HG03066 (cell line): ENCODE data around the gene ZNF524.
"Not testable (repeated sequence)": the region's sequence is repeated elsewhere in the genome, so short reads cannot be mapped to it uniquely, and the experiment has no call there.

ENCODE experiments used
- ATAC-seq: cut with Tn5 transposase; IDR thresholded peaks from one replicate; pipeline ENCODE4 v1.9.1; 2021; ENCODE audit warnings: low read depth; ENCODE audit not compliant: unreplicated experiment

Gene ZNF524, protein sequence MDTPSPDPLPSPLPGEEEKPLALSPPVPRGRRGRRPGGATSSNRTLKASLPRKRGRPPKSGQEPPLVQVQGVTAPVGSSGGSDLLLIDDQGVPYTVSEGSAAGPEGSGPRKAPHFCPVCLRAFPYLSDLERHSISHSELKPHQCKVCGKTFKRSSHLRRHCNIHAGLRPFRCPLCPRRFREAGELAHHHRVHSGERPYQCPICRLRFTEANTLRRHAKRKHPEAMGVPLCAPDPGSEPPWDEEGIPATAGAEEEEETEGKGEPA

DNA sequence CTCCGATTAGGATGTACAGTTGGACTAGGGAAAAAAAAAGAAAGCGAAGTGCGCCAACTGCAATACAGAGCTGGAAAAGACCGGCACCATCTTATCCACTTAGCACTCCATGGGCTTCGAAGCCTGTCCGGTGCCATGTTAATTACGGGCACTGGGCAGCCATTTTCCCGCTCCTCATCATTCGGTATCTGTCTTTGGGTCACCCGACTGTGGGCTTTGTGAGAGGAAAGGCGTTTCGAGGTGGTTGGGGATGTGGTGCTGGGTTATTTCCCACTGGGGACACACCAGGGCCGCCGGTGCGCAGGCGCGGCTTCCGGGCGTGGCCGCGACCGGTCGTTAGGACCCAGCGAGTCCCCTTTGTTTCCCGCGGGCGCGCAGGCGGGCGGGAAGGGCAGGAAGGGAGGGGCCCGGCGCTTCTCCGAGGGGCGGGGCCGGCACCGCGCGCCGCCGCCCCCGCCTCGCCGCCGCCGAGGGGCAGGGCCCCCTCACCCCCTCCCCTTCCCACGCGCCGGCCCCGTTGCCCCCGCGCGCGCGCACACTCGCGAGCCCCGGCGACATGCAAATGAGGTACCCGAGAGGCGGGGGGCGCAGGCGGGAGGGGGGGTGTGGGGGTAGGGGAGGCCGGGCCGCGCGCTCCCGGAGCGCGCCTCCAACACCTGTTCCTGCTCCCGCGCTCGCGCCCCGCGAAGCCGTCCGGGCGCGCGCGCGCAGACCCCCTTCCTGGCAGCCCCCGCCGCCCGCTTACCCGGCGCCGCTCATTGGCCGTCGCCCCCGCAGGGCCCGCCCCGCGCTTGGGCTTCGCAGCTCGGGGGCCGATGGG, at the start of gene ZNF524:
ZNF524 (plus strand) TSS at position 447 of the 820 bp plus-strand sequence. CDS start 1,825 bp downstream, outside the sequence.
- peak; percentile 37 for ATAC-seq

DNA sequence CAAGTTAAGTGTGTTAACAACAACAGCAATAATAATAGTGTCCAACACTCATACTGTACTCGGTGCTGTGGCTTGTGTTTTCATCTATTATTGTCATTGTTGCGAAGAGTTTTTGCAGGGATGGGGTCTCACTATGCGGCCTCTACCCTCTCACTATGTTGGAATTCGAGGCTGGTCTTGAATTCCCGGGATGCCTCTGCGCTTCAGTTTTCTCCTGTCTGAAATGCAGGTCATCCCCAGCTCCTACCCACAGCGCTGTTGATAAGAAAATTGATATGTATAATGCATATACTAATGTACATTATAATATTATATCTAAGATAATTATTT, 49.8 kb upstream of the ZNF524 start:
- ATAC-seq, result no peak

DNA sequence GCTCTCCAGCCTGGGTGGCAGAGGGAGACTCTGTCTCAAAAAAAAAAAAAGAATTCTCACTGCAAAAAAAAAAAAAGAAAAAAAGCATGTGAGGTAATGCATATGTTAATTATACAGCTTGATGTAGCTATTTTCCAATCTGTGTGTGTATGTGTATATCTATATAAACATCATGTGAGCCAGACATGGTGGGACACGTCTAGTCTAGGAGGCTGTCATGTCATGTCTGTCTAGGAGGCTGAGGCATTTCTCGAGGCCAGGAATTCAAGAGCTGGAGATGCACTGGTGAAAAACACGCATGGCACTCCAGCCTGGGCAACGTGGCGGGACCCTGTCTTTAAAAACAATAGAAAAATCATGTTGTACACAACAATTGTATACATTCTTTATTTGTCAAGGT, 47.9 kb upstream of the ZNF524 start:
- no peak for ATAC-seq

DNA sequence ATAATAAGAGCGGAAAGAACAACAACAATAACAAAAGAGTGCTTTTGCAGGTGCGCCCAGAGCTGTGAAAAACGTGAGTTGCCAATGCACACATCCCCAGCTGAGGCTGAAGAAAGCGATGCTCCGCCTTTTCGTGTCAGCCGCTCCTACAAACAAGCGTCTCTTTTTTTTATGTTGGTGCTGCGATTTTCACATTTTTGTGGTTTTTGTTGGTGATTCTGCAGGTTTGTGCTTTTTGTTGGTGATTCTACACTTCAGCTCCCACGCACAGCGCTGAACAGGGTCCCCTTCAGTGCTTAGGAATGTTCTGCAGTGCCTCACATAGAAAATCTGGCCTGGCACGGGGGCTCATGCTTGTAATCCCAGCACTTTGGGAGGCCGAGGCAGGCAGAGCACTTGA, 47.5 kb upstream of the ZNF524 start:
- no peak for ATAC-seq

DNA sequence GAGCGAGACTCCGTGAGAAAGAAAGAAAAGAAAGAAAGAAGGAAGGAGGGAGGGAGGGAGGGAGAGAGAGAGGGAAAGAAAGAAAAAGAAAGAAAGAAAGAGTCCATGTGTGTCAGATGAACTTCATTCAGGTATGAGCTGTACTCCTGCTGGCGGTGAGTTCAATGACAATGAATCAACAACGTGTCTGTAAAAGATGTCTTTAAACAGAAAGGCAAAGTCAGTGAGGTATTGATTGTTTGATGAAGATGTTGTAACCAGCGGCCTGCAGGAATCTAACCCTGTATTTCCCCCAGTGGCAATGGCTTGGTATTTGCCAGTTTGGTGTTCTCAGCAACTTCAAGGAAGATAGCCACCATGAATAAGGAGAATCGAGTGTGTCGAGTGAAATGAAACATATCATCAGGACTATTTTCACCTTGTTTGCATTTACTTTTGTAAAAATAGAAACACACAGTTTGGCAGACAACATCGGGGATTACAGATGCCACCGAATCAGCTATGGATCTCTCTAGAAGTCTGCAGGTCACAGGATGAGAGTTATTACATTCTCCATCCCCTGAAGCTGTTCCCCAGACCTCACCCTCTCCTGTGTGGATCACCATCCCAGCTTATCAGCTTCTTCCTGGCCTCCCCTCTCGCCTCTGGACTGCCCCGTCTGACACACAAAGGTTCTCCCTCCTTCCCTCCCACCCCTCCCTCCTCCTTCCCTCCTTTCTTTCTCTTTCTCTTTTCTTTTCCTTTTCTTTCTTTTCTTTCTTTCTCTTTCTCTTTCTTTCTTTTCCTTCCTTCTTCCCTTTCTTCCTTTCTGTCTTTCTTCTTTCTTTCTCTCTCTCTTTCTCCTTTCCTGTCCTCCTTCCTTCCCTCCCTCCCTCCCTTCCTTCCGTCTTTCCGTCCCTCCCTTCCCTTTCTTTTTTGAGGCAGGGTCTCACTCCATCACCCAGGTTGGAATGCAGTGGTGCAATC, 46.6 kb upstream of the ZNF524 start:
- ATAC-seq, result no peak

DNA sequence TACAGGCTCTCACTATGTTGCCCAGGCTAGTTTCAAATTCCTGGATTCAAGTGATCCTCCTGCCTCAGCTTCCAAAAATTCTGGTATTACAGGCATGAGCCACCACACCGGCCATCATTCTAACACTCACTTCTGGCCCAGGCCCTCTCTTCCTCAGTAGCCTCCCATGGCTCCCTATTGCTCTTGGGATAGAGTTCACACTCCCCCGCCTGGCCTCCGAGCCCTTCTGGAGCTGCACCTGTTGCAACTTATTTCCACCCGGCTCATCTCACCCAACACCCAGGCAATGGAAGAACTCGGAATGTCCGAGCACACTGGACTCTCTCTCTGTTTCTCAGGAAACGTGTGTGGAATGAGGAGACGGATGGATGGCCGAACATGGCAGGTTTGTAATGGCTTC, 45.8 kb upstream of the ZNF524 start:
- no peak for ATAC-seq

DNA sequence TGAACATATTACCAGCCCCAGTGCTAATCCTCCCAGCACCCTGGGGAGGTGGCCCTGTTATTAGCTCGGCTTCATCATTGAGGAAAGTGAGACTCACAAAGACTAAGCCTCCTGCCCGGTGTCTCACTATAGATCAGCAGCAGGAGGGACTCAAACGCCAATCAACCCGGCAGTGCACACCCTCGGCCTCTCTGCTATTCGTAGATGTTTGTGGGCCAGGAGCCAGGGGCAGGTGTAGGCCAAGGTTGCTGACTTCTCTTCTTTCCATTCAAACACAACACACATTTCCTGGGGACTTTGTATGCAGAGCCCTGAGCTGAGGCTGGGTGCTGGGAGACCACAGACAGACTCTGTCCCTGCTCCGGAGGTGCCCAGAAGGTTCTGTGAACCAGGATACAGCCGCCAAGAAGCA, 45.3 kb upstream of the ZNF524 start:
- ATAC-seq, result no peak

DNA sequence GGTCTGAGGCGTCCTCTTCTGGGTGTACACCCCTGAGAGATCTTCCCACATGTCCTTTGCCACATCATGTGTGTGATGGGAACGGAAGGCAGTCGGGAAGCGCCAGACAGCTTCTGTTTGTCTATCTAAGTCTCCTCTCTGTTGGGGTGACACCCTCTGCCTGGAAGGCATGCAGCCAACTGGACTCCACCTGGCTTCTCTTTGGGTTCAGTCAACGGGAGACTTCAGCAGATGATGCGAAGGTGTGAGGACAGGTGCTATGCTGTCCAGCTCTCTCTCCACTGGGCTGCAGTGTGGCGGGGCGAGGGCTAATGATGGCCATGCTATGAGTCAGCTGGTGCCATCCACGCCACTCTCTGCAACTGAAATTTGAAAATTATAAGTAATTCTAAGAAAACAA, 40.4 kb upstream of the ZNF524 start:
- ATAC-seq, result no peak

DNA sequence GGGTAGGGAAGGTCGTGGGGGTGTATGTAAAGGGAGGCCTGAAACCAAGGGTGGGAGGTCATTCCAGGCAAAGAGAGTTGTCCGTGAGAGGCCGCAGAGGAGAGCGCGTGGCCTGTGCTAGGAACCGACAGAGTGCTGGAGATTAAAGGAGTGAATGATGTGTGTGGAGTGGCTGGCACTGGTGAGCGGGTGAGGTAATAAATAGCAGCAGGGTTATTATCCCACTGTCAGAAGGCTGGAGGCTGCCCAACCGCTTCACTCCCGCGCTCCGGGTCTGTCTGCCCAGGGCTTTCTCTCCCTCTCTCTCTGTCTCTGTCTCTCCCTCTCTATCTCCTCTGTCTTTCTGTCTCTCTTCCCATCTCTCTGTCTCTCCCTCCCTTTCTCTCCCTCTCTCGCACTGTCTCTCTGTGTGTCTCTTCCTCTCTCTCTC, 36.8 kb upstream of the ZNF524 start:
- ATAC-seq, result no peak

DNA sequence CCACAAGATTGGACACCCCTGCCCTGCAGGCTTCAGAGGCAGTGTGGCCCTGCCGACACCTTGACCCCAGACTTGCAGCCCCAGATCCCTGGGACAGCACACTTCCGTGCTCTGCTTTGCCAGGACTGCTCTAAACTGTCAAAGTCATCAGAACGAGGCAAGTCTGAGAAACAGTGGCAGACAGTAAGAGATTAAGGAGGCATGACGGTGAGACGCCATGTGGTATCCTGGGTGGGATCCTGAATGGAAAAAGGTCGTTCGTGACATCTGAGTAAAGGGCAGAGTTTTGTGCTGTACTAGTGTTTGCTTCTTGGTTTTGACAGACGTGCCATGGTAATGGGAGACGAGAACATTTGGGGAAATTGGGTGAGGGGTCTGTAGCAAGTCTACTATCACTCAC, 33.3 kb upstream of the ZNF524 start:
- no peak for ATAC-seq

DNA sequence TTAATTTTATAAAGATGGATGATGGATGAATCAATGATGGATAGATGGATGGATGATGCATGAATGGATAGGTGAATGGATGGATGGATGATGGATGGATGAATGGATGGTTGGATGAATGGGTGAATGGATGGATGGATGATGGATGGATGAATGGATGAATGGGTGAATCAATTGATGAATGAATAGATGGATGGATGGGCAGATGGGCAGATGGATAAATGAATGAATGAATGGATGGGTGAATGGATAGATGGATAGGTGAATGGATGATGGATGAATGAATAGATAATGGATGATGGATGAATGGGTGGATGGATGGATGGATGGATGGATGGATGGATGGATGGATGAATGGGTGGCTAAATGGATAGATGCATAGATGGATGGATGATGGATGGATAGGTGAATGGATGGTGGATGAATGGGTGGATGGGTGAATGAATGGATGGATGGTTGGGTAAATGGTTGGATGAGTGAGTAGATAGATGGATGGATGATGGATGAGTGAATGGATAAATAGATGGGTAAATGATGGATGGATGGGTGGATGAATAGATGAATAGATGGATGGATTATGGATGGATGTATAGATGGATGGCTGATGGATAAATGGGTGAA, 32.3 kb upstream of the ZNF524 start:
- no peak for ATAC-seq

DNA sequence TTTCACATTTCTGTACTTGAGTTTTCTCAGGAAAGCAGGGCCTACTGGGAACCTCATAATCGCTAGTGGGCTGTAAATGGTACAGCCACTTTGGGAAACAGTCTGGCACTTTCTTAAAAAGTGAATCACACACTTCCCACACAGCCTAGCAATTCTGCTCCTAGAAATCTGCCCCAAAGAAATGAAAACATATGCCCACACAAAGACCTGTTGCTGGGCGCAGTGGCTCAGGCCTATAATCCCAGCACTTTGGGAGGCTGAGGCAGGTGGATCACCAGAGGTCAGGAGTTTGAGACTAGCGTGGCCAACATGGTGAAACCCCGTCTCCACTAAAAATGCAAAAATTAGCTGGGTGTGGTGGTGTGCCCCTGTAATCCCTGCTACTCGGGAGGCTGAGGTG, 30.6 kb upstream of the ZNF524 start:
- ATAC-seq, result not testable (repeated sequence)

DNA sequence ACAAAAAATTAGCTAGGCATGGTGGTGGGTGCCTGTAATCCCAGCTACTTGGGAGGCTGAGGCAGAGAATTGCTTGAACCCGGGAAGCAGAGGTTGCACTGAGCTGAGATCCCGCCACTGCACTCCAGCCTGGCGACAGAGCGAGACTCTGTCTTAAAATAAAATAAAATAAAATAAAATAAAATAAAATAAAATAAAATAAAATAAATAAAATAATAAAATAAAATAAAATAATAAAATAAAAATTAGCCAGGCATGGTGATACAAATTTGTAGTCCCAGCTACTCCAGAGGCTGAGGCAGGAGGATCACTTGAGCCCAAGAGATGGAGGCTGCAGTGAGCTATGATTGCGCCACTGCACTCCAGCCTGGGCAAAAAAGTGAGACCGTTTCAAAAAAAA, 26.2 kb upstream of the ZNF524 start:
- not testable (repeated sequence) for ATAC-seq

DNA sequence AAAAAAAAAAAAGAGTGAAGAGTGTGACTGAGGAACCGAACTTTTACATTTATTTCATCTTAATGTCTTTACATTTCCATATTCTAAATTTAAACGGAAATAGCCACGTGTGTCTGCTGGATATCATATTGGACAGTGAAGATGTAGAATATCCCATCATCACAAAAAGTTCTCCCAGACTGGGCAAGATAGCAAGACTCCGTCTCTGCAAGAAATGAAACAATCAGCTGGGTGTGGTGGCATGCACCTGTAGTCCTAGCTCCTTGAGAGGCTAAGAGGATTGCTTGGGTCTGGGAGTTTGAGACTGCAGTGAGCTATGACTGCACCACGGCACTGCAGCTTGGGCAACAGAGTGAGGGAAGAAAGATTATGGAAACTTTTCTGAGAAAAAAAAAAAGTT, 23.3 kb upstream of the ZNF524 start:
- no peak for ATAC-seq

DNA sequence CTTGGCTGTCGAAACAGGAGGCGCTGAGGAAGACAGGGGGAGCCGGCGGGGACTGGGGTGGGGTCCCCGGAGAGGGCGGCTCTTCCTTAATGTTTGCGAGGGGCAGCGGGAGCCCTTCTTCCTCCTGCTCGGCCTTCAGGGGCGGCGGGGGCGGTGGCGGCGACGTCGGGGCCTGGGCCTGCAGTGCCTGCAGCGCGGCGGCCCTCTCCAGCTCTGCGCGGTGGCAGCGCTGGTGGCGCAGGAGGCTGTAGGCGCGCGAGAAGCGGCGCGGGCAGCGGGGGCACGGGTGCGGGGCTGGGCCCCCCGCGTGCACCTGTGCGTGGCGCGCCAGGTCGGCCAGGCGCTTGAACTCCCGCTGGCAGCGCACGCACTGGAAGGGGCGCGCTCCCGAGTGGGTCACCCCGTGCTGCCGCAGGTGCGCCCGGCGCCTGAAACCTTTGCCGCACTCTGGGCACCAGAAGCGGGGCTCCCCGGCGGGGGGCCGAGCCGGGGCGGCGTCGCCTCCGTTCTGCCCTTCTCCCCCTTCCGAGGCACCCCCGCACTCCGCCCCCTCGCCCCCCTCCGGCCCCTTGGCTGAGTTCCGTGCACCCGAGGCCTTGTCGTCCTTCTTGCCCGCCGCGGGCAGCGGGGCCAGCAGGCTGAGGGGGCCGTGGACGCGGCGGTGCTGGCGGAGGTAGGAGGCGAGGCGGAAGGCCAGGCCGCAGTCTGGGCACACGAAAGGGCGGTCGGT, 21.9 kb upstream of the ZNF524 start:
- no peak for ATAC-seq

DNA sequence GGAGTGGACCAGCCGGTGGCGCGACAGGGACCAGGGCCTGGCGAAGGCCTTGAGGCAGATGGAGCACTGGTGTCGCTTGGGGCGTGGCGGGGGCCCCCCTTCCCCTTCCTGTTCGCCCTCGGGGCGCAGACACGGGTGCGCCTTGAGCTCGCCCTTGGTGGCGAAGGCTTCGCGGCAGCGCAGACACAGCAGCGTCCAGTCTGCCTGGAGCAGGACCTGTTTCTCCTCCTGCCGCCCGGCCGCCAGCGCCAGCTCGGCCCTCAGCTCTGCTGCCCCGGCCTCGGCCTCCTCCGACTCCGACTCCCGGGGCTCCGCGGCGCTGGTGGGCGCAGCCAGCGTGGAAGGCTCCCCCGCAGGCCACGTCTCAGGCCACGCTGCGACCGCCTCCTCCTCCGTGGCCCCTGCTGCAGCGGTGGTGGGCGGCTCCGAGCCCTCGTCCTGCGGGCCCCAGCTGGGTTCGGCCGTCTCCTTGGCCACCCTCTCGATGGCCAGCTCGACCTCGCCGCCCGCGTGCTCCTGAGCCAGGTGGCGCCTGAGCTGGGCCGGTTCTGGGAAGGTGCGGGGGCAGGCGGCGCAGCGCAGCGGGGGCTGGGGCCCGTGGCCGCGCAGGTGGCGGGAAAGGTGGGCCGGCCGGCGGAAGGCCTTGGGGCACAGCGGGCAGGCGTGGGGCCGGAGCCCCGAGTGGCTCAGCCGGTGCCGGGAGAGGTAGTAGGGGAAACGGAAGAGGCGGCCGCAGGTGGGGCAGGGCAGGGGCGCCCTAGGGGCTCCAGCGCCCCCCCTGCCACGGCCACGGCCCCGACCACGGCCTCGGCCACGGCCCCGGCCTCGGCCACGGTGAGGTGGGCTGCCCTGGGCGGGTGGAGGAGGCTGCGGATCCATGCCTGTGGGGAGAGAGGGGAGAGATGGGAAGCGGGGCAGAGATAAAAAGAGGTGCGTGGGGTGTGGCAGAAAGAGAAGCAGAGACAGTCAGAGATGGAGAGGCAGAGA, 21.0 kb upstream of the ZNF524 start:
- no peak for ATAC-seq

DNA sequence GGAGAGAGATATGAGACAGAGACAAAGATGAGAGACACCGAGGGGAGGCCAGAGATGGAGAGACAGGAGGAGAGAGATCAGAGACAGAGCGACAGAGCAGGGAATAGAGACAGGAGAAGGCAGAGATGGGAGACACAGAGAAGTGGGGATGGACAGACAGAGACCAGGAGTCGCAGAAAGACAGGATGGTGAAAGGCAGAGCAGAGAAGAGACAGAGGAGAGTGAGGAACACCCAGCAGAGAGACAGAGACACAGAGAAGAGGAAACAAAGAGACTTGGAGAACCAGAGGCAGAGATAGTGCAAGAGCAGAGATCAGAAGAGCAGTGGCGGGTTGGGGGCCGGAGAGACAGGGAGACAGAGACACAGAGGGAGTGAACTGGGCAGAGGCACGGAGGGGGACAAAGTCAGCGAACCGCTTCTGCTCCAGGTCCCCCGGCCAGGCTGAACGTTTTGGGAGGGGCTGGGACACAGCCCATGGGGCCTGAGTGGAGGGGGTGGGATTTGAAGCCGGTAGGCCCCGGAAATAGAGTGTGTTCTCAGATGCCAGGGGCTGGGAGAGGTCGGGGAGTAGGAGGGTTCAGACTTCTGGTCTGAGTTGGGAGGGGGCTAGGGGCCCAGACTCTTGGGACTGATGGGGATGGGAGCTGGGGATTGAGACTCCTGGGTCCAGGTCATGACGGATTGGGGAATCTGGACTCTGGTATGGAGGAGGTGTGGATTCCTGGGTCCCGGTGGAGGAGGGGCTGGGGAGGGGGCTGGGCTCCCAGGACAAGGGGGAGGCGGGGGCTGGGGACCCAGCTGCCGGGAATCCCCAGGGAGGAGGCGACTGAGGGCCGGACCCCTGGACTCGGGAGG, 20.1 kb upstream of the ZNF524 start:
- ATAC-seq, result no peak

DNA sequence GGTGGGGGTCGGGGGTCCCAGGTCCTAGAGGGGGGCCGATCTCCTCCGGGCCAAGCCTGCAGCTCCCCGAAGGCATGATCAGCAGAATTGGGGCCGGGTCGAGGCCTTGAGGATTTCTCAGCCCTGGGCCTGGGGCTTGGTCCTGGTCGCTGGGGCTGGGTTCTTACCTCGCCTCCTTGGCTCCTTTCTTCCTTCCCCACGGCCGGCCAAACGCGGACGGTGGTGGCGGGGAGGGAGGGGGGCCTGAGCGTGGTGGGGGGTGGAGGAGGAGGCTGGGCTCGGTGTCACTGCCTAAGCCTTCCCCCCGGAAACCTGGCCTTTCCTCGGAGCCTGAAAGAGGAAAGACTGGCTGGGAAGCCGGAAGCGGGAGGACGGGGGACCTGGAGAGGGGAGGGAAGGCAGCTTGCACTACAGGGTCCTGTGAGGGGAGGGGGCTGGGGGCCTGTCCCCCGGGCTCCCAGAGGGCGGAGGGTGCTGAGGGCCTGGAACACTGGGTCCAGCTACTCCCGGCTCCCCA, 19.4 kb upstream of the ZNF524 start, which contains the start of gene ZNF579:
ZNF579 (minus strand) TSS at position 221 of the 517 bp plus-strand sequence. CDS start 1,209 bp downstream, outside the sequence.
- ATAC-seq, result no peak
